TTC549 (cell line): ENCODE data around the gene TMEM200B.
"Not testable (repeated sequence)": the region's sequence is repeated elsewhere in the genome, so short reads cannot be mapped to it uniquely, and the experiment has no call there.

Experiments used
- FAIRE-seq: peaks from 2 replicates; lab custom pipeline; 2012; peaks lifted over from hg19 to GRCh38; lab: Jason Lieb, UNC

TMEM200B gene

DNA sequence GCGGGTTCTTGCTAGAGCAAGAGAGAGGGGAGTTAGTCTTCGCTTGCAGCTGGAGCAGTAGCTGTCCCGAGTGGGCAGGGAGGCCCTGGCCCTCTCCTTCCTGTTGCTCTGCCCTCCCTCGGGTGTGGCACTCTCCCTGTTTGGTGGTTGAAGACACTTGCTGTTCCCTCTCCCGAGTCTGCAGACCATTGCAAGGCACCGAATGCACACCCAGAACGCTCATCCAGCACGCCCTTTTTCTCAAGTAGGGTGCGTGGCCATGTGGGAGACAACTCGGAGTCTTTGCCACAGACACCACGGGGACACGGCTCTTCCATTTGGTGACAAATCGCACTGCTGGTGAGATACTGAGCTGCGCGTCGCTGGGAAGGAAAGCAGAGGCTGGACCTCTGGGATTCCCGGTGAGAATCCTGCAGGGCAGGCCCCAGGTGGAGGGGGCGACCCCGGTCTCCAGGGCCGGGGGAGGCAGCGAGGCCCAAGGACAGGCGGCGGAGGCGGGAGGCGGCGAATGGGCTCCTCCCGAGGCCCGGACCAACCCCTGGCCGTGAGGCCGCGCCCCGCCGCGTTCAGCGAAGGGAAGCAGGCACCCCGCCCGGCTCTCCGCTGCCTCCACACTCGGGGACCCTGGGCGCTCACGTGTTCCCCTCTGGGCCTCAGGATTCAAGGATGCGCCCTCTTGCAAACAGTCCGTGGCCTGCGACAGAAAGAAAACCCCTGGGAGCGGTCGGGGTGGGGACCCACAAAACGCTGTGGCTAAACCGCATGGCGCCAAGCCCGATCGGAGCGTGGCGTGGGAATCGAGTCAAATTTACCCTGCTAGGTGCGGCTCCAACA, 10.4 kb upstream of the TMEM200B start:
- FAIRE-seq: no peak

DNA sequence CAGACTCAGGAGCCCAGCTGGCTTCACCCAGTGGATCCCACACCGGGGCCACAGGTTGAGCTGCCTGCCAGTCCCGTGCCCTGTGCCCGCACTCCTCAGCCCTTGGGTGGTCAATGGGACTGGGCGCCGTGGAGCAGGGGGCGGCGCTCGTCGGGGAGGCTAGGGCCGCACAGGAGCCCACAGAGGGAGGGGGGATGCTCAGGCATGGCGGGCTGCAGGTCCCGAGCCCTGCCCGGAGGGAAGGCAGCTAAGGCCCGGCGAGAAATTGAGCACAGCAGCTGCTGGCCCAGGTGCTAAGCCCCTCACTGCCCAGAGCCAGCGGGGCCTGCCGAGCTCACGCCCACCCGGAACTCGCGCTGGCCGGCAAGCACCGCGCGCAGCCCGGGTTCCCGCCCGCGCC, 7.4 kb upstream of the TMEM200B start:
- not testable (repeated sequence) for FAIRE-seq

DNA sequence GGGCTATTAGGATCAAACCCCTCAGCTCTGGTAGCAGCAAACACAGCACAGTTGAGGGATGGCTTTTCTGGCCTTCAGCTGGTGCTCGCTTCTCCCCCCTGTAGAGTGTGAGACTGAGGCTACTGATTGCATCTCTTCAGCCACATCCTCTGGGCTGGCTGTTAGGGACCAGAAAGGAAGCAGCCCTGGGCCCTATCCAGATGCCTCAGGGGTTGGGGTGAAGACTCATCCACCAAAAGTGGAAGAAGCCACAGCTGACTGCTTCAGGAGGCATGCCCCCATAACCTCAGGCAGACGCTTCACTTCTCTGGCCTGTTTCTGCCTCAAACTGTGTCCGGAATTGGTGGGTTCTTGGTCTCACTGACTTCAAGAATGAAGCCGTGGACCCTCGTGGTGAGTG, 6.2 kb upstream of the TMEM200B start:
- no peak for FAIRE-seq

DNA sequence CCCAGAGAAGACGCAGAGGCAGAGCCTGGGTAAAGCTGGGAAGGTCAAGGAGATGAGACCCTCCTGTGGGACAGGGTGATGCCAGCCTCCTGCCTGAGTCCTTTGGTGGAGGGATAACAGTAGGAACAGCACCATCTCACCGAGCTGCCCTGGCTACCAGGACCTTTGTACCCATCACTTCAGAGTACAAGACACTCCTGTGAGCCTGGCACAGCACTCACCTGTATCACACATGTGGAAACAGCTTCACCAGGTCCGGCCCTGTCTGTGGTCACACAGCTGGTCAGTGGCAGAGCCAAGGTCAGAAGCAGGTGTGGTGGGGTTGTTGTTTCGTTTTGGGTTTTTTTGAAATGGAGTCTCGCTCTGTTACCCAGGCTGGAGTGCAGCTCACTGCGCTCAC, 5.0 kb upstream of the TMEM200B start:
- FAIRE-seq: no peak

DNA sequence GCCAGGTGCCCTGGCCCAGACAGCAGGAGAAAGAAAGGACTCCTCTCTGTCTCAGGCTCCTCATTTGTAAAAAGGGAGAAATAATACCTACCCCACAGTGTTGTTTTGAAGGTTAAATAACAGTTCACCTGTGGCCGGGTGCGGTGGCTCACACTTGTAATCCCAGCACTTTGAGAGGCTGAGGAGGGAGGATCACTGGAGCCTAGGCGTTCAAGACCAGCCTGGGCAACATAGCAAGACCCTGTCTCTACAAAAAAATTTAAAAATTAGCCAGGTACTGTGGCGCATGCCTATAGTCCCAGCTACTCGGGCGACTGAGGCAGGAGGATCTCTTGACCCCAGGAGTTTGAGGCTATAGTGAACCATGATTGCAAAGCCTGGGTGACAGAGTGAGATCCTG, 2.5 kb upstream of the TMEM200B start:
- no peak for FAIRE-seq

DNA sequence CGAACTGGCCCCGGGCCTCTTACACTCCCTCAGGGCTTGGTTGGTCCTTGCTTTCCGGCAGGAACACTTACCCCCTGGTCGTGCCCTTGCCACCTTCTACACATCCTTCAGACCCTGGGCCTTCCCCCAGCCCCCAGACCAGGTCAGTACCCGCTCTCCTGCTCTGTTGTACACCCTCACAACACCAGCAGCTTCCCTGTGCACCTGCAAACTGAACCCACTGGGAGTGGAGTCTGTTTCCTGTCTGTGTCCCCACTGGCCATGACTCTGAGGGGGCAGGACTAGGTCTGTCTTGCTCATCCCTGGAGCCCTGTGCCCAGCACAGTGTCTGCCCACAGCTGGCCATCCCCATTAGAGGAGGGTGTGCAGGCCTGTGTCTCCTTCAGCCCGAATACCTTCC, 2.1 kb upstream of the TMEM200B start:
- FAIRE-seq: no peak

DNA sequence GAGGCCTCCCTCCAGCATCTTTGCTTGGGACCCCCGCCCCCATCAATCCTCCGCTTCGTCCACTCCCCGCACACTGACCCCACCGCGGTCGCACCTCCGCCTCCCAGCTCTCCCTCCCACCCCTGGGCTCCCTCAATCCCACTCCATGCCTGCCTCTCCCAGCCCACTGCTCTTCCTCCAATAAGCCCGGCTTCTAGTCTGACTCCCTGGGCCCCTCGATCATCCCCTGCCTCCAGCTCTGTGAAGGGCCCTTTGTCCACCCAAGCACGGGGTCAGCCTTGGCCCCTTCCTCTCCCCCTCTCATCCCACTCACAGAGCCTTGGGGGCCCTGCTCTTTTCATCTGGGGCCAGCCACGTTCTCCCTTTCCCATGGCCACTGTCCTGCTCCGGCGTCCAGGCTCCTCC, 1.5 kb upstream of the TMEM200B start:
- FAIRE-seq: no peak

DNA sequence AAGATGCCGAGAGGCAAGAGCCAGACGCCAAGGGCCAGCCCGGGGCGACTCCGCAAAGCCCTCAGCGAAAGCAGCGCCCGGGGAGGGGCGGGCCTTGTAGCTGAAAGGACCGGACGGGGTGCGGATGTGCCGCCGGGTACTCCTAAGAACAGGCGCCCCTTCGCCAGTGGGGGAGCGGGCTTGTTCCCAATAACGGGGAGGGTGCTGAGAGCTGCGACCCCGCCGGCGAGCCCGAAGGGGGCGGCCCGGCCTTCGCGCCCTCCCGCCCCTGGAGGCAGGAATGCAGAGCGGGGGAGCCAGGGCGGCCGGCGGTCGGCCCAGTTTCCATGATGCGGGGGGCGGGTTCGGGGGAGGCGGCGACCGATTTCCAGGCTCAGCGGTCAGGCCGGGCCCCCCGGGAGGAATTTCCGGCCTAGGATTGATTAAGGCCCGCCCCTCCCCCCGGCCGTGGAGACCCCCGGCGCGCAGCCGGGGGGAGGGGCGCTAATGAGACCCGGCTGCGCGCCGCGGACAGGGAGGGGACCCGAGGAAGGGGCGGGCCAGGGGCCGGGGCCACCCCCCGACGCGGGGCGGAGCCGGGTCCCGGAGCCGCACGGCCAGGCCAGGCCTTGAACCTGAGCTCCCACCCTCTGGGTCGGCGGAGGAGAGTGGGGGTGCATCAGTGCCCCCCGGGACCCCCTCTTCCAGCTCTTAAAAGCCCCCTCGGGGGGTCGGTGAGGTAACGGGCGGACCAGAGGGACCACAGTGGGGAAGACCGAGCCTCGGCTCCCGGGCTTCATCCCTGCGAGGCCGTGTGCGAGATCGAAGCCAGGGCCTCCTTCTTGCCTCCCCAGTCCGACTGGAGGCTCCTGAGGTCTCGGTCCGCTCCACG, 898 bp upstream of the TMEM200B start:
- FAIRE-seq: no peak

DNA sequence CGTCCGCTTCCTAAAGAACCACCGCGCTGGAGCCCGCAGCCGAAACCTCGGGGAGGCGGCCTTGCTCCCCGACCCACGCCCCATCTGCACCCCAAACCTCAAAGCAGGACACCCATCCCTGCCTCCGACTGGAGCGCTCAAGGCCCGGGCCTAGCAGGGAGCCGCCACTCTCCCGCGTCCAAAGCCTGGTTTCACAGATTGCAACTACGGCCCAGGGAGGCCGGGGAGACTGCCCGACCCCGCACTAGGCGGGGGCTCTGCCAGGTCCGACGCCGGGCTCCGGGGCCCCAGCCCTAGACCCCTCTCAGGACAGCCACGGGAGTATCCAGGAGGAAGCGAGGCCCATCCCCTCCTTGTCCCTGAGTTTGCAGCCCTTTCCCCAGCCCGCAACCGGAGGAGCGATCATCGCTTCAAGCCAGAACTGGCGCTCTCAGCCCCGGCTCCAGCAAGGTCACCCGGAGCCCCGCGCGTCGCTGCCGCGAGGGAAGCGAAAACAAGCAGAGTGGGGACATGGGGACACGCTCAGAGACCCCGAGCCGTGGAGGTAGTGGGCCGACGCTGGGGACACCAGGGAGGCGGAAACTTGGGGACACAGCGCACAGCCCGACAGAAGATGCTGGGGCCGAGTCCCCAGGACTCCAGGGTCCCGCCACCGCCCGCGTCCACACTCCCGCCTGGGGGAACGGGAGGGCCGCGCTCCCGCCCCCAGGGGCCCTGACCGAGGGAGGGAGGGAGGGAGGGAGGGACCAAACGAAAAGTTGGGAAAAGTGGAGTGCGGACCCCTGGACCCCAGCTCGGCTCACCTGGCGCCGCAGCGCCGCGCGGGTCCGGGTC, 433 bp downstream of the TMEM200B start:
- FAIRE-seq: no peak

DNA sequence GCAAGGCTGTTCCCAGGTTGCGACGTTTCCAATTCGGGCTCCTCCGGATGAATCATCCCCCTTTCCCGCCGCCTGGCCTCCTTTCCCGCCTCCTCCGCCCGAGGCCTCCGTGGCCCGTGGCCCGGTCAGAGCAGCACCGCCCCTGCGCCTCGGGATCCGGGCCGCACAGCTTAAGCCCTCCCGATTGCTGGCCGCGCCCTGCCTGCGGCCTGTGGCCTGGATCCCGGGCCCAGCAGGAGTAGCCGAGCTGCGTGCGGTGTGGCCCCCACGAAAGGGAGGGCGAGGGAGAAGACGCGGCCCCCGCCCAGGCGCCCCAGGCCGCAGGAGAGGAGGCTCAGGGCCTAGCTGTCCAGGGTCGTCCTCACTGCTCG, 1.0 kb downstream of the TMEM200B start:
- no peak for FAIRE-seq

DNA sequence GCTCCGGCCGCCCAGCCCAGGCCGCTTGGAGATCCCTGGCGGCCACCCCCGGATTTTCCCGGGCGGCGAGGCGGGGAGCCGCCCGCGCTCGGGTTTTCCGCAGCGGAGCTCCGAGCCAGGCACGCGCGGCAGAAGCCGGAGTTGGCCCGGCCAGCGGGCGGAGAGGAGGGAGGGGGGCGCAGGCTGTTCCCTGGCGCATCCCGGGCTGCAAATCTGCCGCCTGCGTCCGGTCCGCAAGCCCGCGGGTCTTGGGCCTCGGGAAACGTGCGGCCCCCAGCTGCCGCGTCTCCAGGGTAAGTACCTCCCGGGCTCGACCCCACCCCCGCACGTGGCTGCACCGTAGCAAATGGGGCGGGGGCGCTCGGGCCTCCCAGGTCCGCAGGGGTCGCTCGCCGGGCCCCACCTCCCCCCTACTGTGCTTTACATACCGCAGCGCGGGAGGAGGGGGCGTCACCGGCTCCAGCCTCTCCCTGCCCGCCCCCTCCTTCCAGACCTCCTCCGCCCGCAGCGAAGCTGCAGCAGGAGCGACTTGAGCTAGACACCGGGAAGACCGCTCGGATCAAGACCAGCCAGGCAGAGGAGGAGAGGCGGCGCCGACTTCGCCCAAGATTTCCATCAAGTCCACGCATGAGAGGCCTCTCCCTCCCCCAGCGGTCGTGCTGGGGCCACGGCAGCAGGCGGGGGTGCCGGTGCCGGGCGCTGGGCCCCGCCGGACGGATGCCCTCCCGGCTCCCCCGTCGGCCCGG, 1.6 kb downstream of the TMEM200B start:
- no peak for FAIRE-seq

DNA sequence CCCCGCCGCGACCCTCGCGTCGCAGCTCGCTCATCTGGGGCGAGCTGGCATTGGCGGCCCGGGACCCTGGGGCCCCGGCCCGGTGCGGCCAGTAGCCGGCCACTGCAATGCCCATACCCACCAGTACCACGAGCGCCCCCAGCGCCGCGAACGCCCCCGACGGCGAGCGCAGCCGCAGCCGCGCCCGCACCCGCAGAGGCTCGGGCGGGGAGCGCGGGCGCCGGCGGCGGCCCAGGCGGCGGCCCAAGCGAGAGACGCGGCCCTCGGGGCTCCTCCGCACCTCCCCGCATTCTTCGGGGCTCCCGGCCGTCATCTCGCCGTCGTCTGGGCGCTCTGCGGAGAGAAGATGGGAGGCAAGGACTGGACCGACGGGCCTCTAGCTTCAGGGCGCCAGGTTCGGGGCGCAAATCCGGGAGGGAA, 2.2 kb downstream of the TMEM200B start:
- no peak for FAIRE-seq

DNA sequence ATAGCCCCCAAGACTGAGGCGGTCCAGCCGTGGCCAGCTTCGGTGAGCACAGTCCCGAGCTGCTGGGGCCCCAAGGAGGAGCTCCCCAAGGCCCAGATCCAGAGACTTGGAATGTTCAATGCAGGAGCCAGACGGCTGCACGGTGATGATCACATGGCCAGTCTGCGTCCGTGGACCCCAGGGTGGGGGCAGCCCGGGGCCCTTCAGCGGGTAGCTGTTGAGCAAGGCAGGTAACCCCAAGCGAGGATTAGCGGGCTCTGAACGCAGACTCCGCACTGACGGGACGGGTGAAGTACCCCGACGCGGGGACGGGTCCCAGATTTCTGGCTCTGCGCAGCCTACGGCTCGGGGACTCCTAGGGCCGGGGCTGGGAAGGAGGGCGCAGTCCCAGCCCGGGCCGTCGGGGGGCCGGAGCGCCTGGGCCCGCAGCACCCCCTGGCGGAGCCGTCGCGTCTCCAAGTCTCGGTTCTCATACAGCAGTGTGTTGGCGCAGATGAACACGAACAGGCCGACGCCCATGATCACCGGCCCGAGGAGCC, 2.7 kb downstream of the TMEM200B start:
- no peak for FAIRE-seq

DNA sequence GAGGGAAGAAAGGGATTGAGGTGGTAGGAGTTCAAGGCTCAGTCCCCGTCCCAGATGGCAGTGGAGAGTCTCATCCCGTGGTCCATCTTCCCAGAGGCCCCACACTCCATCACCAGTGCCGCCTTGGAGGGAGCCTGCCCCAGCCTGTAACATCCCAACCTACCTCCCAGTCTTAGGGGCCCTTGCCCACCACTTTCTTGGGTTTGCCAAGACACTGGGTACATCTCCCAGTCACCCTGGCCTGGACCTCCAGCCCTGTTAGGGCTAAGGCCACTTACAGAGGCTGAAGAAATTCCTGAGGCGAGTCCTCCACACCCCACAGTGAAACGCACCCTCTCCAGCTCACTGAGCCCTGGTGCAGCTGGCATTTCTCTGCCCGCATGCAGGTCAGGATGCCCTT, 3.3 kb downstream of the TMEM200B start:
- no peak for FAIRE-seq

DNA sequence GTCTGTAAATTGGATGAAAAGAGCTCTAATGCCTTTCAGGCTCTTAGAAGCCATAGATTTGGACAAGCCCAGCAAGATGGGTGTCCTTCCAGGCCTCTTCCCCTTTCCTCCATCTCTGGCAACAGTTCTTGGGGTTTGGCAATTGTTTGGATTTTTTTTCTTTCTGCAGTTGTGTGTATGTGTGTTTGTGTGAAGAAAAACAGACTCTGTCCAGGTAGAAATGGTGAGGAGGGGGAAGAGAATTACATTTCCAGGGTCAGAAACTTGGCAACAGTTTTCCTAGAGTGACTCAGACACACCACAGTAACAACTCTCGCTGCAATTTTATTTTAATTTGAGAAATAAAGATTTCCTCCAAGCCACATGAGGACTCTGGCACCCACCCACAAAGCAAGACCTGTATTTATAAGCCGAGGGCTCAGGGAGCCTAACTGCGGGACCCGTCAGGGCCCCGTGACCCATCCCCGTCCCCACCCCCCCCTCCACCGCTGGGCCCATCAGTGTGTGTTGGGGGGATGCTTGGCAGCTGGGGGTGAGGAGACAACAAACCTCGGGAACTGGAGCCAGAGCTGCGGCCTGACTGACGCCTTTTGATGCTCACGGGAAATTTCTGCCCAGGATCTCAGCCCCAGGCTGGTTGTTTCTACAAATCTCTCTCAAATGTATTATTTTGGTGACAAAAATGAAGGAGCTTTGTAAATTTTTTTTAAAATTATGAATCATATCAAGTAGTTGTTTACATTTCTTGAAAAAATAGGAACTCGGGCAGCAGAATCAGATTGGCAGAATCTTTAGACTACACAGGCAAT, 4.4 kb downstream of the TMEM200B start:
- no peak for FAIRE-seq

DNA sequence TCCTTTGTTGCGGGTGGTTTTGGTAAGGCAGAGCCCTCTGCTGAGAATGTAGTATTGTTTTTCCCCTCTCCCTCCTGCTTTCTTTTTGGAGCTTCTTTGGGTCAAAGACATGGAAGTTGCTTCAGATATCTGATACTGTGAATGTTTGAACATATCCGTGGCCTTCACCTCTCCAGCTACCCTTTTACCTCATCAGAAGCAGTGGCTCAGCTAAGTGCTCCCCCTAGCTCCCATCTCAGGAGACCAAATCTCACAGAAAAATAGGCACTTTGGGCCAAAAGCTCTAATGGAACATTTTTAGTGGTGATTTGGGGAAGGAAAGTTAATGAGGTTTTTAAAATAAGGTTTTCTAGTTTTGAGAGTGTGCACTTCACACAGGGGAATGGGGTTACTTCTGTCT, 6.3 kb downstream of the TMEM200B start:
- FAIRE-seq: no peak

DNA sequence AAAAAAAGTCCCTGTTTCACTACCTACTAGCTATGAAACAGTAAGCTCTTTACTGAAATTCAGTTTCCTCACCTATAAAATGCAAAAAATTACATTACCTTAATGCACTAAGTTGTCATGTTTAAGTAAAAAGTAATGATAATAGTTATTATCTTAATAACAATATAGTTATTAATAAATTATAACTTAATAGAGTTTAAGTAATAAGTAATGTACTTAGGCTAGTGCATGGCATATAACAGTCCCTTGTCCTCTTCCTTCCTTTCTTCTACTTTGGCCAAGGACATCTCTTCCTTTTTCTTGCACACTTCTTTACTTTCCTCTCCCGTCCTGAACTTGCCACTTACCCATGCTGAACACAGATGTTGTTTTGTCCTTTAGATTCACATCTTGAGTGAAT, 9.0 kb downstream of the TMEM200B start:
- FAIRE-seq: no peak

DNA sequence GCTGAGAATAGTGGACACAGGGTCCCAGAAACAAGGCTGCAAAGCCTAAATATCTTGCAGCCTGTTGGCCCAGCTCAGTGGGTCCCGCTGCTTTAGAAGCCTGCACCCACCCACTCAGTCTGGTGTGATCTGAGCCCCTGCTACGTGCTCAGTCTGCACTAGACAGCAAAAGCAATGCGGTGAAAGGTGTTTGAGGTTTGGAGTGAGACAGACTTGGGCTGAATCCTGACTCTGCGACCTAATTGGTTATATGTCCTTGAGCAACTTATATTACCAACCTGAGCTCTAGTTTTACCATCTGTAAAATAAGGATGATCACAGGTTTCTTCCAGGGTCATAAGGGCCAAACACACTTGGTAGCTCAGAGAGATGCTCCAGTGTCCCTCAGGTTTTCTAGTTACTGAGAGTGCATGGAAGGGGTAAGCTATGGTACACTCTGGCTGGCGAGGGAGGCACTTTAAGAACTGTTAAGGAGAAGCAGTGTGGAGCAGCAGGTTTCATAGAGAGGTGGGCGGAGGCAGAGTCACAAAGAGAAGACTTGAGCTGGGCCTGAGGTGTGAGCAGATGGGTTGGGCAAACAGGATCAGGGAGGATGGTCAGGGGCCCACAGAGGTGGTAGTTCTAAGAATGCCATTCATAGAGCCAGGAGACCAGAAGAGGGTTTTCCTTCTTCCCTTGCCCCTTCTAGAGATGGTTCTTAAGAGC, 10.1 kb downstream of the TMEM200B start:
- FAIRE-seq: no peak

DNA sequence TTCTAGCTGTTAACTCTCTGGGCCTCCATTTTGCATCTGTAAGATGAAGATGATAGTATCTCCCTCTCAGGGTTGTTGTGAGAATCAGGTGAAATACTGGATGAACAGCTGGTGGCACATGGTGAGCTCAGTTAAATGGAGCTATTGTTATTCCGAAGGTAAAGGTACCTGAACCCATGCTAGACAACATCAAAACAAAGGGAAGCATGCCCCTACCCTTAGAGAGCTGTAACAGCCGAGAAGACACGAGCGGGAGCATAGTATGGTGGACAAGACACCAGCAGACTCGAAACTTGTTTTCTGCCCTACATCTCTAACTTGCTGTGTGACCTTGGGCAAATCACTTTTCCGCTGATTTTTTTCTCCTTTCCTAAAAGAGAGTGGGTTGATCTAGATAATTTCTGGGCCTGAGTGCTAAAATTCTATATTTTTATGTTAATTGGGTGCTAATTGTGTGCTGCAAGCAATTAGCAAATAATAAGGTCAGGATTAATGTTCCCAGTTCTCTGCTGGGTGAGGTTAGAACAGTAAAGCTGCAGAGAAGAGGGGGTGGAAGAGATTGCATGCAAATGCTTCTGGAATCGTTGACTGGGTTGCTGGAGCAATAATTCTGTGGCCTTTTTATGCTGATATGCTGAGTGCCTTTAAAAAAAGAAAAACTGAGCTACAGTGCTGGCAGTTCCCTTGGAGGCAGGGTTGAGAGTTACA, 10.8 kb downstream of the TMEM200B start:
- no peak for FAIRE-seq
